Amniotic stem cell (primary cell): Measurements from ENCODE around the gene SH2D4B.
A peak's percentile ranks its signal among the peaks of the same experiment; 100 is the strongest.

Source experiments
- DNase-seq: peaks from one replicate; lab custom pipeline; 2025; lab: John Stamatoyannopoulos, UW

Gene SH2D4B

DNA sequence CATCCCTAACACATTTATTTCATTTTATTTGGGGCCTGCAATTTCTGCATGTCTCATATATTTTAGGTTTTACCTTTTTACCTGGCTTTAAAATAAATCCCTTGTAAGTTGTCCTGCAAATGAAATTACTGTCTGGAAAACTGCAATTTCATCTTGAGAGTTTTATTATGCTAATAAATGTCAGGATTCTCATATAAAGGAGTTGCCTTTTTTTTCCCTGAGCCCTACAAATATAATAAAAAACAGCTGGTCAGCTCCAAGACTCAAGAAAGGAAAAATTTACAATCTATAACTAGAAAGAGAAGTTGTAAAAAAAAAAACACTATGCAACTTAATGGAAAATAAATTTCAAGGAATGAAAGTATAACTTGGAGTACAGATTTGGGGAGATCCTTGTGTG, 108.7 kb downstream of the SH2D4B start:
- no peak for DNase-seq

DNA sequence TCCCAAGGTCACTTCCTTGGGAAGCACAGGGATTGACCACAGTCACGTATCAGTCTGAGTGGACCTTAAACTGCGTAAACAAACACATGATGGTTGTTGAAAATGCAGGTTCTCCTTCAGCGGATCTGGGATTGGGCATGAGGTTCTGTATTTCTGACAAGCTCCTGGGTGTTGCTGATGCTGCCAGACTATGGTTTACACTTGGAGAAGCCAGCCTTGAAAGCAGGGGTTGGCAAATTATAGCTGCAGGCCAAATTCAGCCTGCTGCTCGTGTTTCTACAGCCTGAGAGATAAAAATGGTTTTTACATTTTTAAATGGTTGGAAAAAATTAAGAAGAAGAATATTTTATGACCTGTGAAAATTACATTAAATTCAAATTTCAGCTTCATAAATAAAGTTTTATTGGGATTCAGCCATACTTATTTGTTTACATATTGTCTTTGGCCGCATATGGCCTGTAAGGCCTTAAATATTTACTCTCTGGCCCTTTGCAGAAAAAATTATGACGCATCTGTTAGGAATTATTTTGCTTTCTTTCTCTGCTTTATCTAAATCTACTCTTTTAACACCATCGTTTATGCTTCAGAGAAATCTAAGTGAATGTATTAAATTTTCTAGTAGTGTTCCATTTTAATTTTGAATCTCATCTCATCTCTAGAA, 109.6 kb downstream of the SH2D4B start:
- DNase-seq, result no peak

DNA sequence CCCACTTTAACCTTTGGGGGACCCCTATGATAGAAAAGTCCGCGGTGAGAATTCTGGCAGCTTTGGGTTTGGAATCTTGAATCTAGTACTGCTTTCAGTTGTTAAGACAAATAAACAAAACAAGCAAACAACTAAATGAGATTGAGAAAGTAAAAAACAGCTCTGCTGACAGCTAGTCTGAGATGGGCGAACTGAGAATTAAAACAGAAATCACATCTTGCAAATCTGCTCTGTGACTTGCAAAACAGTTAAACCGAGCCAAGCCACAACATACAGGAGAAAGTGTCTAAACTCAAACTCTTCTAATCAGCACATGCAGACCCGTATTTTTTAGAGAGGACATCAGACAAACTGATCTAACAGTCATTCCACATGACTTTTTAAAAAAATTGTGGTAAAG, 110.4 kb downstream of the SH2D4B start:
- no peak for DNase-seq

DNA sequence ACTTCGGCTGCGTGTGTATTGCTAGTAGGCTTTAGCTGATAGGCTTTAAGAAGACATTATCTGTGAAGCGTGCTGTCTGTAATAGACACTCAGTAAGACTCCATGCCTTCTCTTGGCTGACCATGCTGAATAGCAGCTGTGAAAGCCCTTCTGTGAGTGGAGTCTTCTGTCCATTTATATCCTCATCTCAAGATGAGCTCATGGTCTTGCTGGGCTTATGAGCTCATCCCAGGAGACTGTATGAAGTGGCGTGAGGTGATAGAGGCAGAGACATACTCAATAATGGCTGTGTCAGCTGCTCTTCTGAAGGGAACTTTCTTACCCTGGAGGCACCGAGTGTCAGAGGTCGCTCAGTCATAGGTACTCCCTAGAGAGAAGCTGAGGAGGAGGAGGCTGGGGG, 111.5 kb downstream of the SH2D4B start:
- DNase-seq, result no peak

DNA sequence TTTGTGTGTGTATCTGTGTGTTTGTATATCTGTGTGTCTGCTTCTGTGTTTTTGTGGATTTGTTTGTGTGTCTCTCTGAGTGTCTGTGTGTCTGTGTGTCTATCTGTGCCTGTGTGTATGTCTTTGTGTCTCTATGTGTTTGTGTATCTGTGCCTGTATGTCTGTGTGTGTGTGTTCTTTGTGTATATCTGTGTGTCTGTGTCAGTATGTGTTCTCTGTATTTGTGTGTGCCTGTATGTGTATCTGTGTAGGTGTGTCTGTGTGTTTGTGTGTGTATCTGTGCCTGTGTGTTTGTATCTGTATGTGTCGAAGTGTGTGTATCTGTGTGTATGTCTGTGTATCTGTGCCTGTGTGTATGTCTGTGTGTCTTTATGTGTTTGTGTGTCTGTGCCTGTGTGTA, 118.2 kb downstream of the SH2D4B start:
- DNase-seq, result no peak

DNA sequence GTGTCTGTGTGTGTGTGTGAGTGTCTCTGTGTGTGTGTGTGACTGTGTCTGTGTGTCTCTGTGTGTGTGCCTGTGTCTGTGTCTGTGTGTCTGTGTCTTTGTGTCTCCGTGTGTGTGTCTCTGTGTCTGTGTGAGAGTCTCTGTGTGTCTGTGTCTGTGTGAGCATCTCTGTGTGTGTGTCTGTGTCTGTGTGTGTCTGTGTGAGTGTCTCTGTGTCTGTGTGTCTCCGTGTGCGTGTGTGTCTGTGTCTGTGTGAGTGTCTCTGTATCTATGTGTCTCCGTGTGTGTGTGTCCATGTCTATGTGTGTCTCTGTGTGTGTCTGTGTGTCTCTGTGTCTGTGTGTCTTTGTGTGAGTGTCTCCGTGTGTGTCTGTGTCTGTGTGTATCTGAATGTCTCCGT, 120.4 kb downstream of the SH2D4B start:
- no peak for DNase-seq

DNA sequence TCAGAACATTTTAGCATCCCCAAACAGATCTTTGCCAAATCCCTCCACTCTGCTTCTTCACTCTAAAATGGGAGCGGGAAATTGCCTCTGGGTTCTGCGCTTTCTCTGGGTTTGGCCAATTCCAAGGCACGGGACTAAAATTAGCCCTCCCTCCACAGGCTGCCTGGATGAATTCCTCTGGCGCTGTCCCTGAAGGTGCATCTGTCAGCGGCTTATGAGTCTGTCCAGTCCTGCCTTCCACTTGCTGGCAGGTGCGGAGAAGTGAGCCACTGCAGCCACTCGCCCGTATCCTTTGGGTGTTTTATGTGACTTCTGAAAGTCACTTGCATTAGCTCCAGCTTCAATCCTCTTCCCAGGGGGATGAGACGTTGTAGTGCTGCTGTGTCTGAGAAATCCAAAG, 121.6 kb downstream of the SH2D4B start:
- DNase-seq, result no peak

DNA sequence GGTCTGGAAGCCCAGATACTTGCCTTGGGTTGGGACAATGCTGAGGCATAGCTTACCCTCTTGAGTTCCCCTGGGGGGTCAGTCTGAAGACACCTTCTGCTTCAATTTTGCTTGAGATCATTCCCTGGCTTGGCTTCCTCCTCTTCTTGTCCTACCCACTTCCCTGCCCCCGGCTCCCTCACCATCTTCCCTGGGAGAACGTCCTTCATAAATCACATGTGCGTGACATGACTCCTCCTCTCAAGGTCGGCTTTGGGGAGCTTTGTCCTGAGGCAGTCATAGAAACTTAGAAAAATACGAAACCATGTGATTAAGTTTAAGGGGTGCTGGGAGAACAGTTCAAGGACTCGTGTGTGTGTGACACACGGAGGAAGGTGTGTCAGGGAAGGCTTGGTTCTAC, 122.6 kb downstream of the SH2D4B start:
- DNase-seq, result no peak

DNA sequence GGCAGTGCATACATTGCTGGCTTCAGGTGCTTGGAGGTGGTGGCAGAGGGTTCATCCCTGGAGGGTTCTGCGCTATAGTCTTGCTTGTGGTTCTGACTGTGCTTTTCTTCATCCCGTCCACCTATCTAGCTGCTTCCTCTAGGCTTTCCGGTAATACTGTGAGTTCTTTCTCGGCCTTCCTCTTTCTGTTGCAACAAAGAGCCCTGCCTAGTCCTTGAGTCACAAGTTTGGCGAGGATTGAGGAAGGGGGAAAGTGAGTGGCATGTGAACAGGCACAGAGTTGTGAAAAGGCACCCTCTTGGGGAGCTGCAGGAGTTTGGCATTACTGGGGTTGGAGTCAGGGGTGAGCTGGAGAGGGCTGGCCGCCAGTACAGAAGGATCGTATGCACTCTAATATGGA, 123.0 kb downstream of the SH2D4B start:
- no peak for DNase-seq

DNA sequence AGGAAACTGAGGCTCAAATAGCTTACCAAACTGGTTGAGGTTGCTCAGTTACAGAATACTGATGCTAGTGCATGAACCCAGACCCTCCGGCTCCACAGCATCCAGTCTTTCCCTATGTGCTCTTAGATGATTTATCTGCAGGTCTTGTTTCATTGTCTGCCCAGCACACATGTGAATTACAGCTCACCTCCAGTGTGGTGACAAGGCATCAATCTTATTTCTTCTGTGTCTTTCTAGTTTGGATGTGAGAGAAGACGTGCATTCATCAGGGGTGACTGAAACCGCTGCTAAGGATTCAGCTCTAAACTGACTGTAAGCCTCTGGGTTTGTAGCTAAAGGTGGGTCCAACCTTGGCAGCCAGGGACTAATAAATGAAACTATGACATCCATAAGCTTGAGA, 123.8 kb downstream of the SH2D4B start:
- DNase-seq, result no peak

DNA sequence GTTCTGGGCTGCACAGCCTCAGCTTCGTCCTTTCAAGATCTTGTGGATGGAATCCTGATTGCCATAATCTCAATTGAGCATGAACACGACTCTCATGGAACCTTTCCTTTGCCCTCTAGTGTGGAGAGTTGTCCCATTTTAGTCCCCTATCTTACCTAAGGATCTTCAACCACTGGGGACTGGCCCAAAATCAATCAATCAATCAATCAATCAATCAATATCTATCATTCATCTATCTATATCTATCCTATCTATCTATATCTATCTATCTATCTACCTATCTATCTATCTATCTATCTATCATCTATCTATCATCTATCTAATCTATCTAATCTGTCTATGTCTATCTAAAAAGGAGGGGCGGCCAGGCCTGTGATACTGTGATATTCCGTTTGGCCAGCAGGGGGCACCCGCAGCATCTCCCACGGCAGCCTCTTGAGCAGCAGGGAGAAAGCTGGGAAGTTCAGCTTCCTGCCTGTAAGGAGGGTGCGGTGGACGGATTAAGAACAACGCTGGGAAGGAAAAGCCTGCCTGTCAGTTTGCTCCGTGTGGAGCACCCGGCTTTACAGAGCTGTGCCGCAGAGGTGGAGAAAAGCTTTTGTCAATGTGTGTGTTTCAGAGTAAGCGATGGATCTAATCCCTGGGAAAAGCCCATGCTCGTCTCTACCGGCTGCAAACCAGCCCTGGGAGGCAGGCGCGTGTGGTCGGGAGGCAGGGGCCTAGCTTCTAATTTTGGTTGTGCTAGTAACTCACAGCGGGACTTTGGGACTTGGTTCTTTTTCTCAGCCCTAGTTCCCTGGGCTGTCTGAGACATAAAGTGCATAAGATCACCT, 124.9 kb downstream of the SH2D4B start:
- peak; percentile 50 for DNase-seq

DNA sequence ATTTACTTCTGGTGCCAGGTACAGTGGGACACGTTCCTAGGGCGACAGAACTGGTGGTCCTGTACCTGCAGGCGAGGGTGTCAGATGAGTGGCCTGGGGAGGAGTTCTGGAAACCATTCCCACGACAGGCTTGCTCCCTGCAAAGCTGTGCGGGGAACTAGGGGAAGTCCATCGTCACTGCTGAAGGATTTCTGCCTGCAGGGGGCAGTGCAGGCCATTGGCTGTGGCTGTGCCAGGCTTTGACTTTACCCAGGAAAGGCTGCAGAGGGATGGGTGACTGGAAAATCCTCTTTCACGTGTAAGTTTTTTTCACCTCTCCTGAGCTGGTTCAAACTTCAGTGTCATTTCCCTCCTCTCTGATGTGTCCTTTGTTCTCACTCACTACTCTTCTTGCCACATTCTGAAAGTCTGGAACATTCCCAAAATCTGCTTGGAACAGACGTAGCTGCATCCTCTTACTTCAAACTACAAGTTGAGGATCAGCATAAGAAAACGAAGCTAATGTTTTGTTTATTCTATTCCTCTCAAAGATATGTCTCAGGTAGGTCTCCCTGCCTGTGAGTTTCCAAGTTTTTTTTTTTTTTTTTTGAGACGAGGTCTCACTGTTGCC, 126.5 kb downstream of the SH2D4B start:
- peak; percentile 11 for DNase-seq

DNA sequence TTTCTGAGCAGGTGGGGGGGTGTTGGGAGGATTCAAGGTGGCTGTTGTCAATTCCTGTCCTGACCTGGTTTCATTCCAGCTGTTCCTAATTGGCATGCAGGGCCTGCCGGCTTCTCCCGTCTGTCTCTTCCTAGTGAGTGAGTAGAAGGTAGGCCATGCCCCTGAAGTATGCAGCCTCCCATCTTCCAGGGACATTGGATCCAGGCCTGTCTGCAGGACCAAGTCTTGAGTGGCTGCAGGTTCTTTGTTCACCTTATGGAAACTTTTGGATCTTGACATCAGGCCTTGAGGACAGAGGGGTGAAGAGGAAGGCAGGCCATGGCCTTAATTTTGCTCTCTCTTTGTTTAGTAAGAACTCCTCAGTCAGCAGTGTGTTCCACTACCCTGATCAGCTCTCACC, 131.8 kb downstream of the SH2D4B start:
- no peak for DNase-seq

DNA sequence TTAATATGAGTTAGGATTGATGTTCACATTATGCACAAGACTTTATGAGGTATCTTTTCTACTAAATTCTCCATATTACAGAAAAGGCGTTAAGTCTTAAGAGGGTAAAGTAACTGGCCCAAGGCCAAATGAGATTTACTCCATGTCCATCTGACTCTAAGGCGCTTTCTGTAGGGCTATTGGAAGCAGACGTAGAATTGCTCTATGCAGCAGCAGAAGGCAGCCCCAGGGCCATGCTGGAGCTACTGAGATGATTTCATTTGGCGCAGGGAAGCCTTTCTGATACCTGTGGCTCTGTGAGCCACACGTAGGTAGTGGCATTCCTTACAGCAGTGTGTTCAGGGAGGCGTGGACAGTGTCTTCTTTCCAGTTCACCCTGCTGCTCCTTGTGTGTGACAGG, 133.1 kb downstream of the SH2D4B start:
- no peak for DNase-seq

DNA sequence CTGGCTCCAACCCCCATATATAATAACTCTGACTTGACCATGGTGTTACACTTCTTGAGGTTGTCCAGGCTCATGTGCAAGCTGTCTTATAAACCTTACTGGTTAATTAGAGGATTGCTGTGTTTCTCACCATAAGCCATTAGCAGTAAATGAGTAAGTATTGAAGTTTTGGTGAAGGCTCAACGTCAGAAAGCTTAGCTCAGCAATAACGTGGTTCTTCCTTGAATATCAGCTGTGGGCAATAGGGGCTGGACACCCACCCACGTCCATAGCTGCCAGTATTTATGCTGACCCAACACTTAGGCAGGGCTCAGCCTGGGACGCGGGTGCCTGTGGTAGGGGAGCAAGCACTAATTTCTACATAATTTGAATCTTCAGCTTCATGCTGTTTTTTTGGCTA, 134.1 kb downstream of the SH2D4B start:
- no peak for DNase-seq

DNA sequence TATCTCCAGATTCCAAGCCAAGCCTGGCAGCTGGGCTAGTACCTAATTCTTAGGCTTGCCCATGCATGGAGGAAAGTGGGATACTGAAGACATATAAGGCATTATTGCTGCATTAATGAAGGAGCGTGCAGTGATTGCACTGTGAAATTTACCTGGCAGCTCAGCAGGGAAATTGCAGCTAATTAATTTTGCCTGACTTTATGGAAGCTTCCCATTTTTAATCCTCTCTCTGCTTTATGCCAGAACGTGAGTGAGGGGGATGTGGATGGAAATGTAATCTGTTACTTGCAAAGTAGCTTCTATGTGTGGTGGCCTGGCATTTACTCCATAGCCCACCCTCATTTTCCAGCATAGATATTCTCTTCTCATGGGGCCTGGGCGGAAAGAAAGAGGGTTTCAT, 134.9 kb downstream of the SH2D4B start:
- DNase-seq, result no peak

DNA sequence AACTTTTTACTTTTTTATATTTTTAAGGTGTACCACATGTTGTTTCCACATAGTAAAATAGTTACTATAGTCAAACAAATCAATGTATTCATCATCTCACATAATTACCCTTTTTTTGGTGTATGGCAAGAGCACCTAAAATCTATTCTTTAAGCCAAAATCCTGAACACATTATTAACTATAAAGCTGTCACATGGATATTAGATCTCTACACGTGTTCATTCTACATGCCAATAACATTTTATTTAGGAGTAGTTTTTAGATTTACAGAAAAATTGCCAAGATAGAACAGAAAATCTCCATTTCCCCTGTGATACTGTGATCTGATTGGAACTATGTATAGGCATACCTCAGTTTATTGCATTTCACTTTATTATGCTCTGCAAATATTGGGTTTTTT, 137.1 kb downstream of the SH2D4B start:
- DNase-seq, result no peak

DNA sequence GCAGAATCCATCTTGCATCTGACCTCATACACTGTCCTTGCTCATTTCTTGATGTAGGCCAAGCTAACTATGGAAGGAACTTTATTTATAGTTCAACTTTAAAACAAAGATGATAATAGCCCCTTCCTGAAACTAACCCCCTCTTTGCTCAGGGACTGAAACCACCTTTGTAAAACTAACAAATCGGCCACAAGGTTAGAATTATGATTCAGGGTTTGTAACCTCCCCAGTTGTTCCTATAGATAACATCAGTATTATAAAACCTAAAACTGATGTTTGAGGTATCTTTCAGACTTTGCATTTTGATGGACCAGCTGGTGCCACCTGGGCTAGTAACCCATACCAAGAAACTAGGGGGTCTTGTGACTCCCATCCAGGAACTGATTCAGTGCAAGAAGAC, 143.4 kb downstream of the SH2D4B start:
- DNase-seq, result no peak

DNA sequence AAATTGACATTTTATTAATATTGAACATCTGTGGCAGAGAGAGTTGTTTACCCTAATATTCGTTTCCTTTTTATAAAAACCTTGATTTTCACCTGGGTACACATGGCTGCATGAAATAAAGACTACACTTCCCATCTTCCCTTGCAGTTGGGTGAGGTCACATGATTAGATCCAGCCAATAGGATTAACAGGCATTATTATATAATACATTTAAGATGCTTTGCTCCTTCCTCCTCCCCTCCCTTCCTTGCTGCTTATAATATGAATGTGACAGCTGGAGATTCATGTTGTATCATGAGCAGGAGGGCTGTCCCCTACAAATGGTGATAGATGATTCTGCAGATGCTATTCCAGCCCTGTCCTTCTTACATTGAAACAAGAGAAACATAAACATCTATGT, 146.6 kb downstream of the SH2D4B start:
- DNase-seq, result no peak

DNA sequence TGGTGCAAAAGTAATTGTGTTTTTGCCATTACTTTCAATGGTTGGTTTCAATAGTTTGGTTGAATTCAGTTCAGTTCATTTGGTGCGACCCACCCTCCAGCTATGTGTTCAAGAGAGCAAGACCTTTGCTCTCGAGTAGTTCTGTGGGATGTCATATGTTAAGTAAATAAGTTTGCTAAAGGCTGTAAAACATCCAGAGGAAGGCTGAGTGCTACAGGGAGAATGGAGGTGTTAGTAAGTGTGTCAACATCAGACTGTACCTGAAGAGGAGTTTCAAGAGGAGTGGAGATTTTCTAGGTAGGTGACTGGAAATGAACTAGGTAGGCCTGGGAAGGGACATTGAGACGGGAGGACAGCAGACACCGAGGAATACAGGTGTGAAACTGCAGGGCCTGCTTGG, 147.7 kb downstream of the SH2D4B start:
- no peak for DNase-seq

DNA sequence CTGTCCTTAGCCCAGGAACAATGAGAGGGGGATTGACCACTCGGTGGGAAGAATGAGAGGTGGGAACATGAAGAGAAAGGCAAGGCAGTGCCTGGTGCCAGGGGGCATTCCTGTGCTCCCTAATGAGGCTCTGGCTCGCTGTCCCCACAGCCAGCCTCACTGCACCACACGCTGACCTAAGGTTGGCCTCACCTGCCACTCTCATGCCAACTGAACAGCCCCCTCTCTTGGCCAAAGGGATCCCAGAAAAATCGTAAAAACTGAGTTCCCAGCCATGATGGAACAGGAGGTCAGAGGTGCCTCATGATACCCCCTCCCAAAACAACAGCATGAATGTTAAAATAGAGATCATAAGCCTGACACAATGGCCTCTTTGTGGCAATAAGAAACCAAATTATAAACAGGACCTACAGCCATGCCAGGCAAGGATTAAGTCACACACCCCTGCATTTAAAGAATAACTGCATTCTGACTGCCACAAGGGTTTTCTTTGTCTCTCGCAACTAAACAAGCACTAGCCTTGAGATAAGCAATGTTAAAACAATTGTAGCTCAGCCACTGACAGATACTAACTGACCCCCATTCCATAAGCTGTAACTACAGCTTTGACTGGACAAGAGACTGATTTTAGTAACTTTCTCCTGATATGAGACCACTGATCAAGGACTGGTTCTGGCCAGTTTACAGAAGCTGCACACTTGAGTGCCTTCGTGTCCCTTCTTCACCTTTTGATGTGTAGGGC, 149.2 kb downstream of the SH2D4B start:
- DNase-seq, result no peak

DNA sequence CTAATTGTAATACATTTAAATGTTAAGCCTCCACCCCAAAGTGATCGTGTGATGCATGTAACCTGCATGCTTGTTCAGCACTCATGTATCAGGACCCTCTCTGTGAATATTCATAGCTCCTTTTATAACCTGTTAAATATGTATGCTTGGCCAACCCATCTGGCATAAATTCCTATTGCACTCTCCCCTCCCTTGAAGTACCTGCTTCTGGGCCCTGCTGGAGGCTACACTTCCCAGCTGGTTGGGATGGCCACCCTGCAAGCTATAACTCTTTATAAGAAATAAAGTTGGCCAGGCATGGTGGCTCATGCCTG, 149.7 kb downstream of the SH2D4B start:
- no peak for DNase-seq

DNA sequence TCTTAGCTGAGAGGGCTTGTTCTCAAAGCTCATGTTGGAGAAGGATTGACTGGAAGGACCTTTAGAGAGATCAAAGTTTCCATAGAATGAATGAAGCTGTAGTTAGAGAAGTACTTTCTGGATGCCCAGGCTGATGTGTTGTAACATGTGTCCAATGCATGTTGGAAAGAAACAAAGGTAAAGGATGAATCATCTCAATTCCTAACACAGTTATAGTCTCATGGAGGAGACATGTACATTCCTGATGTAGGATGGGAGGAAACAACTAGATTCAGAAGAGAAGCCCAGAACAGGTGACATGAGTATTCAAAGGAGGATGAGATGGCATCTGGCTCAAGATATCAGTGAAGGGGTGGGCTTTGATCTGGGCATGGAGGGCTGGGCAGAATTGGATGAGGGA, 152.7 kb downstream of the SH2D4B start:
- no peak for DNase-seq
